Natural killer cell treated with Interleukin-12 subunit alpha and Interleukin-12 subunit beta and Interleukin-15 and Interleukin-18, amount 100 ng/mL, for 72 hours (primary cell): ENCODE data around the gene MSI2. TPM values are rescaled to one million over a fixed set of nuclear protein-coding genes. Genes with fewer than 3 reads are reported as not detected.
A peak's percentile ranks its signal among the peaks of the same experiment; 100 is the strongest.

ENCODE experiments used
- ATAC-seq, 2 donors: fragments of 150-1000 bp; cut with Tn5 transposase in 1 of 2; sonication (Bioruptor Pico), chemical (Tn5 transposase) in 1 of 2; 2 replicates each; pipeline ENCODE4 v1.10.0; 2021
- DNase-seq: peaks from one replicate; pipeline ENCODE4 v3.0.0; 2022; ENCODE audit warnings: low spot score
- H3K27ac Mint-ChIP-seq, 2 donors: 1 replicate in 1 of 2; 2 replicates in 1 of 2; pipeline ENCODE4 v1.8.0; 2022; ENCODE audit warnings: mixed read lengths in 2 of 2, mild to moderate bottlenecking in 1 of 2, moderate library complexity in 1 of 2
- H3K27me3 Mint-ChIP-seq, 2 donors: 1 replicate in 1 of 2; 2 replicates in 1 of 2; pipeline ENCODE4 v1.8.0; 2022; ENCODE audit warnings: mixed read lengths in 2 of 2
- H3K36me3 Mint-ChIP-seq: one replicate; pipeline ENCODE4 v1.8.0; 2022; ENCODE audit warnings: mixed read lengths
- H3K4me1 Mint-ChIP-seq, 2 donors: 1 replicate in 1 of 2; 2 replicates in 1 of 2; pipeline ENCODE4 v1.8.0; 2022; ENCODE audit warnings: low read depth in 2 of 2, mixed read lengths in 2 of 2, mild to moderate bottlenecking in 1 of 2
- H3K4me3 Mint-ChIP-seq: one replicate; pipeline ENCODE4 v1.8.0; 2022; ENCODE audit warnings: mixed read lengths
- H3K9me3 Mint-ChIP-seq: 2 replicates; pipeline ENCODE4 v1.8.0; 2022; ENCODE audit warnings: mixed read lengths
- total RNA-seq, 2 donors: library from RNA; stranded (reverse); gene quantifications; one replicate each; pipeline ENCODE4 v1.2.3, GENCODE V29; 2022

MSI2 gene
- total RNA-seq, 2 donors from 2014 or later: 51.3 to 126 TPM

- no peak overlapping the region for H3K27ac Mint-ChIP-seq
- H3K9me3 Mint-ChIP-seq: no peaks in the 10 kb centered on the region
- H3K27me3 Mint-ChIP-seq: no peaks in the 10 kb centered on the region
These were observed 73.3 kb downstream of the MSI2 start for GRCh38 chr17:57329380-57330214.

GRCh38 chr17:57330587-57330986 is 74.3 kb downstream of the MSI2 start:
- no peaks in the 10 kb centered on the region for H3K36me3 Mint-ChIP-seq
- H3K4me3 Mint-ChIP-seq: no peak overlapping the region
- no peaks in the 10 kb centered on the region for H3K9me3 Mint-ChIP-seq
- H3K27ac Mint-ChIP-seq: no peak overlapping the region
- peaks cover 10 to 14% of the 10 kb centered on the region in 2 donors for H3K4me1 Mint-ChIP-seq
- ATAC-seq (no peak), DNase-seq (no peak)
- no peaks in the 10 kb centered on the region for H3K27me3 Mint-ChIP-seq

More at GRCh38 chr17:57329380-57330214, 73.3 kb downstream of the MSI2 start:
- Mint-ChIP-seq H3K36me3 (no peaks in the 10 kb centered on the region), H3K4me3 (no peak overlapping the region), H3K4me1 (peaks cover 10 to 12% of the 10 kb centered on the region in 2 donors)
- no peak for ATAC-seq
- no peak for DNase-seq

- no peak overlapping the region for H3K27ac Mint-ChIP-seq
- H3K36me3 Mint-ChIP-seq: no peaks in the 10 kb centered on the region
- no peaks in the 10 kb centered on the region for H3K9me3 Mint-ChIP-seq
- DNase-seq: no peak
- ATAC-seq: no peak
- no peak overlapping the region for H3K4me3 Mint-ChIP-seq
- peaks cover 13 to 18% of the 10 kb centered on the region in 2 donors for H3K4me1 Mint-ChIP-seq
- no peaks in the 10 kb centered on the region for H3K27me3 Mint-ChIP-seq
These were observed 75.1 kb downstream of the MSI2 start for GRCh38 chr17:57331423-57331822.

GRCh38 chr17:57332501-57332900 is 76.2 kb downstream of the MSI2 start:
- no peaks in the 10 kb centered on the region for H3K27me3 Mint-ChIP-seq
- no peak overlapping the region for H3K4me3 Mint-ChIP-seq
- ATAC-seq: no peak
- H3K4me1 Mint-ChIP-seq: peaks cover 9 to 14% of the 10 kb centered on the region in 2 donors
- no peak for DNase-seq
- no peak overlapping the region for H3K27ac Mint-ChIP-seq
- H3K9me3 Mint-ChIP-seq: no peaks in the 10 kb centered on the region
- H3K36me3 Mint-ChIP-seq: no peaks in the 10 kb centered on the region

- H3K4me1 Mint-ChIP-seq: peaks cover 14 to 18% of the 10 kb centered on the region in 2 donors
- H3K4me3 Mint-ChIP-seq: no peak overlapping the region
- H3K27ac Mint-ChIP-seq: no peak overlapping the region
These were observed 79.0 kb downstream of the MSI2 start for GRCh38 chr17:57335195-57335792.

GRCh38 chr17:57337390-57337789 is 81.1 kb downstream of the MSI2 start:
- peaks cover 28 to 32% of the 10 kb centered on the region in 2 donors for H3K4me1 Mint-ChIP-seq
- H3K9me3 Mint-ChIP-seq: no peaks in the 10 kb centered on the region
- no peak overlapping the region for H3K4me3 Mint-ChIP-seq
- no peaks in the 10 kb centered on the region for H3K36me3 Mint-ChIP-seq
- DNase-seq (no peak), ATAC-seq (no peak)
- H3K27ac Mint-ChIP-seq: no peak overlapping the region
- no peaks in the 10 kb centered on the region for H3K27me3 Mint-ChIP-seq

More at GRCh38 chr17:57335195-57335792, 79.0 kb downstream of the MSI2 start:
- ATAC-seq: no peak
- Mint-ChIP-seq H3K27me3 (no peaks in the 10 kb centered on the region), H3K36me3 (no peaks in the 10 kb centered on the region), H3K9me3 (no peaks in the 10 kb centered on the region)
- DNase-seq: no peak

- ATAC-seq (peak in 1 of 2 donors; percentile 46), DNase-seq (no peak)
- Mint-ChIP-seq H3K27ac (peak overlapping the region in 1 of 2 donors; percentile 65), H3K4me3 (peak overlapping the region; percentile 36), H3K27me3 (no peaks in the 10 kb centered on the region), H3K4me1 (peaks cover 28 to 32% of the 10 kb centered on the region in 2 donors), H3K9me3 (no peaks in the 10 kb centered on the region), H3K36me3 (no peaks in the 10 kb centered on the region)
These were observed 82.1 kb downstream of the MSI2 start for GRCh38 chr17:57338257-57338914.

GRCh38 chr17:57340160-57340981 is 84.0 kb downstream of the MSI2 start:
- peaks cover 27 to 31% of the 10 kb centered on the region in 2 donors for H3K4me1 Mint-ChIP-seq
- no peak overlapping the region for H3K4me3 Mint-ChIP-seq
- H3K27ac Mint-ChIP-seq: peak overlapping the region in 1 of 2 donors; percentile 35
- no peak for ATAC-seq
- DNase-seq: no peak
- no peaks in the 10 kb centered on the region for H3K36me3 Mint-ChIP-seq
- H3K27me3 Mint-ChIP-seq: no peaks in the 10 kb centered on the region
- H3K9me3 Mint-ChIP-seq: no peaks in the 10 kb centered on the region

- H3K4me1 Mint-ChIP-seq: peaks cover 24 to 25% of the 10 kb centered on the region in 2 donors
- H3K27me3 Mint-ChIP-seq: no peaks in the 10 kb centered on the region
- H3K4me3 Mint-ChIP-seq: no peak overlapping the region
- H3K36me3 Mint-ChIP-seq: no peaks in the 10 kb centered on the region
- no peak overlapping the region for H3K27ac Mint-ChIP-seq
- DNase-seq (no peak), ATAC-seq (no peak)
- H3K9me3 Mint-ChIP-seq: no peaks in the 10 kb centered on the region
These were observed 85.6 kb downstream of the MSI2 start for GRCh38 chr17:57341611-57342540.

- no peak for ATAC-seq
- H3K9me3 Mint-ChIP-seq: no peaks in the 10 kb centered on the region
- peaks cover 6% of the 10 kb centered on the region for H3K36me3 Mint-ChIP-seq
- H3K4me1 Mint-ChIP-seq: peaks cover 24 to 28% of the 10 kb centered on the region in 2 donors
- no peak for DNase-seq
- no peak overlapping the region for H3K27ac Mint-ChIP-seq
- no peak overlapping the region for H3K4me3 Mint-ChIP-seq
- no peaks in the 10 kb centered on the region for H3K27me3 Mint-ChIP-seq
These were observed 86.8 kb downstream of the MSI2 start for GRCh38 chr17:57342963-57343589.

GRCh38 chr17:57343717-57344116 is 87.4 kb downstream of the MSI2 start:
- Mint-ChIP-seq H3K27ac (no peak overlapping the region), H3K9me3 (no peaks in the 10 kb centered on the region), H3K36me3 (peaks cover 8% of the 10 kb centered on the region), H3K27me3 (no peaks in the 10 kb centered on the region), H3K4me1 (peaks cover 20 to 25% of the 10 kb centered on the region in 2 donors), H3K4me3 (no peak overlapping the region)
- DNase-seq: no peak
- no peak for ATAC-seq

GRCh38 chr17:57344261-57344660 is 87.9 kb downstream of the MSI2 start:
- Mint-ChIP-seq H3K36me3 (peaks cover 11% of the 10 kb centered on the region), H3K9me3 (no peaks in the 10 kb centered on the region), H3K27ac (no peak overlapping the region), H3K4me1 (peaks cover 17 to 23% of the 10 kb centered on the region in 2 donors), H3K4me3 (no peak overlapping the region), H3K27me3 (no peaks in the 10 kb centered on the region)
- ATAC-seq (no peak), DNase-seq (no peak)
